HepG2 (cell line): ENCODE results near the gene EVPLL. TPM values are rescaled to one million over a fixed set of nuclear protein-coding genes. Genes with fewer than 3 reads are reported as not detected.

ENCODE experiments used
- ATAC-seq: fragments of 200-7000 bp; cut with Tn5 transposase; 3 replicates; pipeline ENCODE4 v1.9.1; 2020; ENCODE audit warnings: mild to moderate bottlenecking, moderate library complexity
- BruUV-seq: library from RNA; stranded (reverse); fragments of 400-500 nt; replicated peaks from 2 replicates; lab custom pipeline; 2021; lab: Mats Ljungman, UMichigan
- CTCF ChIA-PET: fragments of 300-600 bp; formaldehyde crosslinking; extraction: SDS; loops from one replicate; lab custom pipeline; 2021; ENCODE audit warnings: low total read pairs, inconsistent platforms, low intra/inter-chr PET ratio; lab: Yijun Ruan, JAX
- POLR2A ChIA-PET: fragments of 350-600 bp; sonication (Branson Sonifier 250); formaldehyde crosslinking; loops from one replicate; lab custom pipeline; 2020; ENCODE audit warnings: antibody characterized with exemption, inconsistent platforms; lab: Yijun Ruan, JAX
- DNase-seq: peaks from one replicate; pipeline ENCODE4 v3.0.0-alpha.2; 2015; ENCODE audit warnings: low spot score
- FAIRE-seq: peaks from 3 replicates; lab custom pipeline; 2011; peaks lifted over from hg19 to GRCh38; lab: Jason Lieb, UNC
- H2AFZ ChIP-seq: one replicate; pipeline ENCODE4 v1.6.1; 2011; ENCODE audit warnings: low read length, inconsistent platforms
- H3K27ac ChIP-seq: fragments of 300-600 bp; 3 replicates; pipeline ENCODE4 v1.8.0; 2011; ENCODE audit warnings: mixed run types, mild to moderate bottlenecking, mixed read lengths, low read length, inconsistent platforms; ENCODE audit not compliant: insufficient read depth; ENCODE audit errors: extremely low read length
- H3K27me3 ChIP-seq, 2 experiments: fragments of 200-600 bp in 1 of 2; 2 replicates in 1 of 2; 3 replicates in 1 of 2; pipeline versions ENCODE4 v1.6.0 to v1.8.0; 2011; ENCODE audit warnings: low read length in 2 of 2, mild to moderate bottlenecking in 2 of 2, moderate library complexity in 2 of 2, inconsistent platforms in 1 of 2; ENCODE audit not compliant: insufficient read depth in 2 of 2, control insufficient read depth in 1 of 2
- H3K36me3 ChIP-seq, 2 experiments: fragments of 200-600 bp in 1 of 2; replicated peaks in 1 of 2; 2 replicates in 1 of 2; 3 replicates in 1 of 2; pipeline versions ENCODE4 v1.5.1 to v1.8.0; 2011; ENCODE audit warnings: low read length in 2 of 2, inconsistent platforms in 1 of 2; ENCODE audit not compliant: insufficient read depth in 2 of 2, control insufficient read depth in 1 of 2
- H3K4me1 ChIP-seq: 2 replicates; pipeline ENCODE4 v1.5.1; 2012; ENCODE audit warnings: low read length, inconsistent platforms; ENCODE audit not compliant: insufficient read depth
- H3K4me2 ChIP-seq: 2 replicates; pipeline ENCODE4 v1.6.0; 2011; ENCODE audit warnings: low read depth, low read length, inconsistent platforms
- H3K4me3 ChIP-seq, 3 experiments: fragments of 200-600 bp in 1 of 3; sonication (generic), shearing (Covaris generic) in 1 of 3; replicated peaks in 1 of 3; 2 replicates each; pipeline ENCODE4 v1.5.1; 2011 to 2016; ENCODE audit warnings: low read length in 3 of 3, inconsistent platforms in 2 of 3, low read depth in 2 of 3, mild to moderate bottlenecking in 2 of 3, control low read depth in 1 of 3, mixed read lengths in 1 of 3; ENCODE audit not compliant: insufficient read depth in 1 of 3
- H3K79me2 ChIP-seq: one replicate; pipeline ENCODE4 v1.6.1; 2011; ENCODE audit warnings: low read length, inconsistent platforms; ENCODE audit not compliant: insufficient read depth
- H3K9ac ChIP-seq: 2 replicates; pipeline ENCODE4 v1.6.0; 2011; ENCODE audit warnings: mild to moderate bottlenecking, low read depth, low read length, inconsistent platforms; ENCODE audit not compliant: insufficient read depth
- H3K9me3 ChIP-seq: 2 replicates; pipeline ENCODE4 v1.5.1; 2012; ENCODE audit warnings: mild to moderate bottlenecking, low read length
- H4K20me1 ChIP-seq: 2 replicates; pipeline ENCODE4 v1.6.0; 2011; ENCODE audit warnings: inconsistent platforms, mild to moderate bottlenecking, low read length, moderate library complexity; ENCODE audit not compliant: insufficient read depth
- AGO2 ChIP-seq: fragments of 200-400 bp; formaldehyde crosslinking; optimal IDR thresholded peaks from 2 replicates; pipeline ENCODE3; 2017; ENCODE audit warnings: mild to moderate bottlenecking, low read depth, low read length, moderate library complexity
- KDM6A ChIP-seq: IDR thresholded peaks from 2 replicates; pipeline ENCODE4 v1.6.1; 2016; ENCODE audit warnings: low read depth
- MEIS2 ChIP-seq: sonication (generic); formaldehyde crosslinking; IDR thresholded peaks from 2 replicates; pipeline ENCODE4 v1.9.0; 2021; ENCODE audit warnings: mild to moderate bottlenecking, missing genetic modification reagents
- PREB ChIP-seq: sonication (generic); formaldehyde crosslinking; IDR thresholded peaks from 2 replicates; pipeline ENCODE4 v1.4.0; 2020; ENCODE audit warnings: missing genetic modification reagents
- RBAK ChIP-seq: sonication (generic); formaldehyde crosslinking; IDR thresholded peaks from 2 replicates; pipeline ENCODE4 v1.5.1; 2020; ENCODE audit warnings: mild to moderate bottlenecking, missing genetic modification reagents
- RBM22 ChIP-seq: fragments of 200-400 bp; formaldehyde crosslinking; optimal IDR thresholded peaks from 2 replicates; pipeline ENCODE3; 2017; ENCODE audit warnings: mild to moderate bottlenecking, low read length, moderate library complexity
- THAP9 ChIP-seq: sonication (generic); formaldehyde crosslinking; IDR thresholded peaks from 2 replicates; pipeline ENCODE4; 2020; ENCODE audit warnings: missing genetic modification reagents, mild to moderate bottlenecking, borderline replicate concordance
- ZNF30 ChIP-seq: sonication (generic); formaldehyde crosslinking; IDR thresholded peaks from 2 replicates; pipeline ENCODE4 v1.5.0; 2020; ENCODE audit warnings: mild to moderate bottlenecking, missing genetic modification reagents
- ZNF335 ChIP-seq: sonication (generic); formaldehyde crosslinking; IDR thresholded peaks from 2 replicates; pipeline ENCODE4 v1.4.0; 2020; ENCODE audit warnings: missing genetic modification reagents
- ZNF703 ChIP-seq: sonication (generic); formaldehyde crosslinking; IDR thresholded peaks from 2 replicates; pipeline ENCODE4 v1.5.1; 2020; ENCODE audit warnings: missing genetic modification reagents, mild to moderate bottlenecking, moderate library complexity, borderline replicate concordance
- WGBS: methylation state at CpG from one replicate; pipeline ENCODE4 v1.1.6; 2017; ENCODE audit warnings: low lambda C conversion rate; 5-methylcytosine and 5-hydroxymethylcytosine counted together
- in situ Hi-C: cut with HindIII; loops from 2 replicates; pipeline ENCODE4 v1.10.0; 2017; ENCODE audit warnings: low pct_unique_long_range_greater_than_20kb; ENCODE audit not compliant: extremely low pct_ligation_motif_present
- intact Hi-C: fragments of 100-400 bp; cut with micrococcal nuclease; formaldehyde crosslinking; loops from one replicate; pipeline ENCODE4 v1.10.0; 2022; ENCODE audit not compliant: unreplicated experiment
- polyA plus RNA-seq, 8 experiments: library from polyadenylated mRNA; depleted of rRNA in 3 of 8; stranded (reverse) in 7 of 8; unstranded in 1 of 8; fragments of >200 nt; fragmentation: Illumina TruSeq in 4 of 8; extraction: Trizol in 4 of 8; gene quantifications; 2 replicates each; pipeline versions ENCODE4 v1.2.1 to v1.2.3, GENCODE V29; 2011 to 2016; ENCODE audit warnings: low read depth in 4 of 8, missing spikeins in 1 of 8, mixed read lengths in 1 of 8; ENCODE audit not compliant: insufficient read depth in 1 of 8
- total RNA-seq, 5 experiments: library from RNA; depleted of rRNA; stranded (reverse); fragments of >200 nt; fragmentation: Illumina TruSeq; extraction: Trizol; gene quantifications; 2 replicates each; pipeline ENCODE4 v1.2.3, GENCODE V29; 2016; ENCODE audit warnings: low read depth in 1 of 5
- TF ChIP-seq, protein P1 (sequence below): sonication (generic); formaldehyde crosslinking; IDR thresholded peaks from 2 replicates; pipeline ENCODE4 v1.4.0; 2020; ENCODE audit warnings: mild to moderate bottlenecking, missing genetic modification reagents

The EVPLL gene
- total and polyA plus RNA-seq, 2 of the 13 experiments (the other 11 are each of a cell fraction or from before 2014, with no cell fraction given) = 0.07 TPM; not detected in 1

- Histone ChIP-seq H3K79me2 (no peaks in the 10 kb centered on the region), H3K9ac (no peak overlapping the region), H3K27me3 (no peaks in the 10 kb centered on the region), H3K36me3 (peaks cover 29 to 74% of the 10 kb centered on the region in 2 experiments), H2AFZ (no peak overlapping the region), H3K9me3 (no peaks in the 10 kb centered on the region), H3K4me2 (no peak overlapping the region), H4K20me1 (no peaks in the 10 kb centered on the region), H3K4me3 (no peak overlapping the region), H3K27ac (no peak overlapping the region), H3K4me1 (no peaks in the 10 kb centered on the region)
- CTCF ChIA-PET = no interaction called here
- no peak for ATAC-seq
- POLR2A ChIA-PET = interaction anchor here (0.7 kb wide), 1 partner anchor 14 kb away, joined by 5 read pairs; the partner anchor contains the start of genes SMCR8 and TOP3A
- DNase-seq = no peak
- FAIRE-seq = no peak
- in situ Hi-C loops = no loop called here
- no TSS peak for BruUV-seq
- WGBS = 93% methylated on average over 3 of the region's 9 CpGs
- intact Hi-C loops = no loop called here
- TF ChIP-seq KDM6A (CRISPR knock-in tag) = no peak
- TF ChIP-seq AGO2 = peak; percentile 50
- TF ChIP-seq RBM22 = peak; percentile 69
These were observed 48.9 kb upstream of the EVPLL start for GRCh38 chr17:18328643-18329204.

DNA sequence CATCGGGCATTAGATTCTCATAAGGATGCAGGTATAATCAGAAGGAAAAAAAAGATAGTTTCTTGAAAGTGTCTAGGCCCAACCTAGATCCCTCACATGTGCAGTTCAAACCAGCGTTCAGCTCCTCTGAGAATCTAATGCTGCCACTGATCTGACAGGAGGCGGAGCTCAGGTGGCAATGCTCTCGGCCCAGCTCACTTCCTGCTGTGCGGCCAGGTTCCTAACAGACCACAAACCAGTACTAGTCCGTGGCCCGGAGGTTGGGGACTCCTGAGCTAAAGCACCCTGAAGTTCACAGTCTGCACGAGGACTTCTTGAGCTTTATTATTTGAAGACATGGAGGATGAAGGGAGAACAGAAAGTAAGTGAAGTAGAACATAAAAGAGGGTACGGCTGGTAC, 45.7 kb upstream of the EVPLL start:
- no peak overlapping the region for H3K9ac ChIP-seq
- no peak for TF ChIP-seq PREB (CRISPR knock-in tag)
- no peak for TF ChIP-seq RBAK
- TF ChIP-seq MEIS2 (CRISPR knock-in tag) = no peak
- TF ChIP-seq ZNF703 (CRISPR knock-in tag) = no peak
- TF ChIP-seq, protein P1, sequence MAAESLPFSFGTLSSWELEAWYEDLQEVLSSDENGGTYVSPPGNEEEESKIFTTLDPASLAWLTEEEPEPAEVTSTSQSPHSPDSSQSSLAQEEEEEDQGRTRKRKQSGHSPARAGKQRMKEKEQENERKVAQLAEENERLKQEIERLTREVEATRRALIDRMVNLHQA = no peak
- TF ChIP-seq THAP9 (CRISPR knock-in tag) = no peak
- TF ChIP-seq ZNF30 = no peak
- TF ChIP-seq ZNF335 (CRISPR knock-in tag) = no peak
- no peaks in the 10 kb centered on the region for H3K79me2 ChIP-seq
- CTCF ChIA-PET = no interaction called here
- H4K20me1 ChIP-seq = no peaks in the 10 kb centered on the region
- no peak overlapping the region for H3K4me3 ChIP-seq
- no peaks in the 10 kb centered on the region for H3K27me3 ChIP-seq
- FAIRE-seq (no peak), DNase-seq (no peak), ATAC-seq (no peak)
- no peaks in the 10 kb centered on the region for H3K9me3 ChIP-seq
- H3K36me3 ChIP-seq = peaks cover 24 to 67% of the 10 kb centered on the region in 2 experiments
- intact Hi-C loops = no loop called here
- no TSS peak for BruUV-seq
- POLR2A ChIA-PET = no interaction called here
- no peak overlapping the region for H3K4me2 ChIP-seq
- no peak overlapping the region for H2AFZ ChIP-seq
- 96% methylated on average over 9 of the region's 9 CpGs for WGBS
- no peak overlapping the region for H3K27ac ChIP-seq
- no peaks in the 10 kb centered on the region for H3K4me1 ChIP-seq
- in situ Hi-C loops = no loop called here
